ENCODE measurements around the gene GAB4.

GRCh38 chr22:16973591-16974297, 34.3 kb downstream of the GAB4 start:
- TF ChIP-seq ZNF282 (IDR thresholded peaks at IDR 0.05; ENCODE audit: partially characterized antibody) (no peak), ZFX (CRISPR knock-in tag; IDR thresholded peaks at IDR 0.05; ENCODE audit: low read depth) (no peak), PHB2 (IDR thresholded peaks at IDR 0.05; ENCODE audit: partially characterized antibody) (no peak), FOXC1 (CRISPR knock-in tag; IDR thresholded peaks at IDR 0.05; ENCODE audit: borderline replicate concordance) (no peak), MAX (IDR thresholded peaks at IDR 0.05) (no peak), HNRNPLL (IDR thresholded peaks at IDR 0.05; ENCODE audit: low read depth, low read length, poor library complexity, severe bottlenecking) (no peak), BRCA1 (CRISPR knock-in tag; IDR thresholded peaks at IDR 0.05) (no peak), ZNF552 (CRISPR knock-in tag; IDR thresholded peaks at IDR 0.05; ENCODE audit: borderline replicate concordance) (no peak), POLR2AphosphoS2 (IDR thresholded peaks at IDR 0.05; ENCODE audit: low read depth, low read length) (no peak)
- TF ChIP-seq, protein P1, sequence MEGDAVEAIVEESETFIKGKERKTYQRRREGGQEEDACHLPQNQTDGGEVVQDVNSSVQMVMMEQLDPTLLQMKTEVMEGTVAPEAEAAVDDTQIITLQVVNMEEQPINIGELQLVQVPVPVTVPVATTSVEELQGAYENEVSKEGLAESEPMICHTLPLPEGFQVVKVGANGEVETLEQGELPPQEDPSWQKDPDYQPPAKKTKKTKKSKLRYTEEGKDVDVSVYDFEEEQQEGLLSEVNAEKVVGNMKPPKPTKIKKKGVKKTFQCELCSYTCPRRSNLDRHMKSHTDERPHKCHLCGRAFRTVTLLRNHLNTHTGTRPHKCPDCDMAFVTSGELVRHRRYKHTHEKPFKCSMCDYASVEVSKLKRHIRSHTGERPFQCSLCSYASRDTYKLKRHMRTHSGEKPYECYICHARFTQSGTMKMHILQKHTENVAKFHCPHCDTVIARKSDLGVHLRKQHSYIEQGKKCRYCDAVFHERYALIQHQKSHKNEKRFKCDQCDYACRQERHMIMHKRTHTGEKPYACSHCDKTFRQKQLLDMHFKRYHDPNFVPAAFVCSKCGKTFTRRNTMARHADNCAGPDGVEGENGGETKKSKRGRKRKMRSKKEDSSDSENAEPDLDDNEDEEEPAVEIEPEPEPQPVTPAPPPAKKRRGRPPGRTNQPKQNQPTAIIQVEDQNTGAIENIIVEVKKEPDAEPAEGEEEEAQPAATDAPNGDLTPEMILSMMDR (CRISPR knock-in tag; IDR thresholded peaks at IDR 0.05) = no peak
- TF ChIP-seq, protein P2, sequence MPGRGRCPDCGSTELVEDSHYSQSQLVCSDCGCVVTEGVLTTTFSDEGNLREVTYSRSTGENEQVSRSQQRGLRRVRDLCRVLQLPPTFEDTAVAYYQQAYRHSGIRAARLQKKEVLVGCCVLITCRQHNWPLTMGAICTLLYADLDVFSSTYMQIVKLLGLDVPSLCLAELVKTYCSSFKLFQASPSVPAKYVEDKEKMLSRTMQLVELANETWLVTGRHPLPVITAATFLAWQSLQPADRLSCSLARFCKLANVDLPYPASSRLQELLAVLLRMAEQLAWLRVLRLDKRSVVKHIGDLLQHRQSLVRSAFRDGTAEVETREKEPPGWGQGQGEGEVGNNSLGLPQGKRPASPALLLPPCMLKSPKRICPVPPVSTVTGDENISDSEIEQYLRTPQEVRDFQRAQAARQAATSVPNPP (CRISPR knock-in tag; IDR thresholded peaks at IDR 0.05) = no peak
- TF ChIP-seq, protein P3, sequence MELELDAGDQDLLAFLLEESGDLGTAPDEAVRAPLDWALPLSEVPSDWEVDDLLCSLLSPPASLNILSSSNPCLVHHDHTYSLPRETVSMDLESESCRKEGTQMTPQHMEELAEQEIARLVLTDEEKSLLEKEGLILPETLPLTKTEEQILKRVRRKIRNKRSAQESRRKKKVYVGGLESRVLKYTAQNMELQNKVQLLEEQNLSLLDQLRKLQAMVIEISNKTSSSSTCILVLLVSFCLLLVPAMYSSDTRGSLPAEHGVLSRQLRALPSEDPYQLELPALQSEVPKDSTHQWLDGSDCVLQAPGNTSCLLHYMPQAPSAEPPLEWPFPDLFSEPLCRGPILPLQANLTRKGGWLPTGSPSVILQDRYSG (CRISPR knock-in tag; IDR thresholded peaks at IDR 0.05) = no peak

All from HepG2 (cell line).